Measurements from ENCODE around the gene NUF2.
"Not testable (repeated sequence)": the region's sequence is repeated elsewhere in the genome, so short reads cannot be mapped to it uniquely, and the experiment has no call there.

NUF2 gene

GRCh38 chr1:163335216-163335615 lies 13.5 kb downstream of the NUF2 start:
- no peak for DNase-seq (ENCODE audit: low read depth)

- no peak for DNase-seq (ENCODE audit: low read depth)
Observed at GRCh38 chr1:163337631-163338030, 15.9 kb downstream of the NUF2 start.

- no peak for DNase-seq (ENCODE audit: low read depth)
Observed at GRCh38 chr1:163346326-163346870, 24.6 kb downstream of the NUF2 start.

GRCh38 chr1:163347106-163347505 lies 25.4 kb downstream of the NUF2 start:
- no peak for DNase-seq (ENCODE audit: low read depth)

- no peak for DNase-seq (ENCODE audit: low read depth)
Observed at GRCh38 chr1:163351912-163352311, 30.2 kb downstream of the NUF2 start.

GRCh38 chr1:163357378-163357777 lies 35.6 kb downstream of the NUF2 start:
- no peak for DNase-seq (ENCODE audit: low read depth)

- DNase-seq (ENCODE audit: low read depth) = not testable (repeated sequence)
Observed at GRCh38 chr1:163358172-163358571, 36.4 kb downstream of the NUF2 start.

GRCh38 chr1:163361123-163361934 lies 39.6 kb downstream of the NUF2 start:
- DNase-seq (ENCODE audit: low read depth) = no peak

GRCh38 chr1:163365186-163365585 lies 43.4 kb downstream of the NUF2 start:
- no peak for DNase-seq (ENCODE audit: low read depth)

GRCh38 chr1:163366555-163366954 lies 44.8 kb downstream of the NUF2 start:
- DNase-seq (ENCODE audit: low read depth) = no peak

GRCh38 chr1:163367721-163368120 lies 46.0 kb downstream of the NUF2 start:
- no peak for DNase-seq (ENCODE audit: low read depth)

- DNase-seq (ENCODE audit: low read depth) = no peak
Observed at GRCh38 chr1:163372576-163372975, 50.8 kb downstream of the NUF2 start.

GRCh38 chr1:163378554-163378953 lies 56.8 kb downstream of the NUF2 start:
- no peak for DNase-seq (ENCODE audit: low read depth)

- DNase-seq (ENCODE audit: low read depth) = no peak
Observed at GRCh38 chr1:163379801-163380200, 58.0 kb downstream of the NUF2 start.

- DNase-seq (ENCODE audit: low read depth) = no peak
Observed at GRCh38 chr1:163381487-163382184, 59.9 kb downstream of the NUF2 start.

- no peak for DNase-seq (ENCODE audit: low read depth)
Observed at GRCh38 chr1:163382395-163382794, 60.6 kb downstream of the NUF2 start.

GRCh38 chr1:163387146-163387545 lies 65.4 kb downstream of the NUF2 start:
- DNase-seq (ENCODE audit: low read depth) = no peak

- no peak for DNase-seq (ENCODE audit: low read depth)
Observed at GRCh38 chr1:163388970-163389369, 67.2 kb downstream of the NUF2 start.

GRCh38 chr1:163395790-163396189 lies 74.0 kb downstream of the NUF2 start:
- no peak for DNase-seq (ENCODE audit: low read depth)

GRCh38 chr1:163397451-163398200 lies 75.9 kb downstream of the NUF2 start:
- no peak for DNase-seq (ENCODE audit: low read depth)

- no peak for DNase-seq (ENCODE audit: low read depth)
Observed at GRCh38 chr1:163399001-163399400, 77.2 kb downstream of the NUF2 start.

GRCh38 chr1:163399976-163400601 lies 78.3 kb downstream of the NUF2 start:
- no peak for DNase-seq (ENCODE audit: low read depth)

All from stimulated activated CD8-positive, alpha-beta memory T cell treated with anti-CD3 and anti-CD28 coated beads, Interleukin-15, amount 100 ng/mL, for 1 hour (primary cell).